GM12801 (cell line): ENCODE measurements around the gene LGR6.

Experiments used
- CTCF ChIP-seq: IDR thresholded peaks from one replicate; pipeline ENCODE4 v1.5.1; 2011; ENCODE audit warnings: control low read depth; ENCODE audit not compliant: insufficient read length; ENCODE audit errors: extremely low read depth

Gene LGR6

GRCh38 chr1:202241376-202242079 lies 47.9 kb downstream of the LGR6 start:
- TF ChIP-seq CTCF = no peak

DNA sequence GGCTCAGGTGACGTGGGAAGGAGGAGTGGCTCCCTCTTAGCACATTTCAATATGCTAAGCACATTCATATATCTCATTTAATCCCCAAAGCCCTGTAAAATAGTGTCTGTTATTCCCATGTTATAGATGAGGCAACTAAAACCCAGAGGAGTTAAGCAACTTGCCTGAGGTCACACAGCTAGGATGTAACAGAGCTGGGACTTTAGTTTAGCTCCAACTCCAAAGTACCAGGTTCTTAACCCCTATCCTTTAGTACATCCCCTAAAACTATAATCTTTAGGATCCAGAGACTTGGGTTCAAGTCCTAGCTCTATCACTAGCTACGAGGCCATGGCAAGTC lies 48.5 kb downstream of the LGR6 start:
- no peak for TF ChIP-seq CTCF

GRCh38 chr1:202243006-202243405 lies 49.4 kb downstream of the LGR6 start:
- no peak for TF ChIP-seq CTCF

- TF ChIP-seq CTCF = no peak
Observed at GRCh38 chr1:202244841-202245261, 51.3 kb downstream of the LGR6 start.

DNA sequence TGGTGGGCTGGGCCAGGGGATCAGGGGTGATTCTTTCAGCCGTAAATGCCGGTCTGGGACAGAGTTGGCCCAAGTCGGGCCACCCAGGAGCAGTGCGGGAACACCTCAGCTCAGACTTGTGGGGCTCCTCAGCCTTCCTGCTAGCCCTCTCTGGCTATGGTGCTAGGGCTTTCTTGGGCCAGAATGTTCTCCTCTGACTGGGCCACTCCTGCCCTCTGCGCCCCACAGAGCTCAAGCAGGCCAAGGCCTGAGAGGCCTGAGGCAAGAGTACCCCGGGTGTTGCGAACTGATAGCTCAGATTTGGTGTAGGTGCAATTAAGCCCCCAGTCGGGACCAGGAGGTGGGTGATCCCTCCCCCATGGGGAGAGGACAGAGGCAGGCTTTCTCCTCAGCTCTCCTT lies 51.8 kb downstream of the LGR6 start:
- no peak for TF ChIP-seq CTCF

- TF ChIP-seq CTCF = no peak
Observed at GRCh38 chr1:202247104-202247503, 53.5 kb downstream of the LGR6 start.

DNA sequence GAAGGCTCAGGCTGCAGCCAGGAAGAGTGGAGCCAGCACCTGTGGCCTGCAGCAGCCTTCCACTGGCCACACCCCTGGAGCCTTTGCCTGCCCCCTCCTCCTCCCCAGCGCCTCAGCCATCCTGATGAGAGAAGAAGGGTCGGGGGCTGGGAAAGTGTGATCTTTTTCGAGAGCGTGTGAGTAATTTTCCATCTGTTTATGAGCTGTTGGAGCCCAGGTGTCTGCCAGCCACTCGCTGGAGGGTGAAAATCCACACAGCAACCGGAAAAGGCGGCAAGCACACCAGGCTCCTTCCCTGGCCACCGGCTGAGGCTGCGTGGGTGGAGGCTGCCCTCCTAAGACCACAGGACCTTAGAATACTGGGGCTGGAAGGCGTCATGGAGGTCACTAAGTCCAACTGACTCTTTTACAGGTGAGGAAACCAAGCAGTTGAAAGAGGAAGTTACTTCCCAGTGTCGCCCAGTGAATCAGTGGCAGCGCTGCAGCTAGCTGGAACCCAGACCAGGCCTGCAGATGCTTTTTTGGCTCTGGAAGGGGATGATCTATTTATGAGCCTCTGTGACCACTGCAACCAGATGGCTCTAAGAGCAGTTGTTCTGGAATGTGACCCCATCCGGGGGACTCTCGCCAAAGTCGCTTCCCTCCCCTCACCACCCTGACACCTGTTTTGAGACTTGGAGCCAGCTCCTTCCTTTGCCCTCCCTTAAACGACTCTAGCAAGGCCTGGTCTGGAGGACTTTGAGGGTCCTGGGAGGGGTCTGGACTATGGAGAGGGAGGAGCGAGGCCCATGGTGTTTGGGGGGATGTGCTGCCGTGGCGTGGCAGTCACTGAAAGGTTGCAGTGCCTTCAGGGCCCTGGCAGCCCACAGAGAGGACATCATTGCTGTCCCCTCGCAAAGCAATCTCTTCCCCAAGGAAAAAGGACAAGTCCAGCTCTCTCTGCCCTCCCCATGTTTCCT lies 54.5 kb downstream of the LGR6 start:
- TF ChIP-seq CTCF = no peak
